H9 (cell line): ENCODE results near the gene VGLL2. TPM values are rescaled to one million over a fixed set of nuclear protein-coding genes. Genes with fewer than 3 reads are reported as not detected.

Source experiments
- DNase-seq: peaks from one replicate; pipeline ENCODE4 v3.0.0-alpha.2; 2017
- H2AFZ ChIP-seq: one replicate; pipeline ENCODE4 v1.6.1; 2013; ENCODE audit warnings: mild to moderate bottlenecking, low read length, control low read depth, moderate library complexity
- H2AK5ac ChIP-seq: 2 replicates; pipeline ENCODE4 v1.6.1; 2013; ENCODE audit warnings: low read length, control low read depth, mixed read lengths; ENCODE audit not compliant: insufficient read length
- H2BK120ac ChIP-seq: one replicate; pipeline ENCODE4 v1.6.1; 2013; ENCODE audit warnings: low read depth, mild to moderate bottlenecking, low read length, control low read depth, inconsistent platforms; ENCODE audit not compliant: poor library complexity, severe bottlenecking
- H2BK12ac ChIP-seq: 2 replicates; pipeline ENCODE4 v1.6.1; 2013; ENCODE audit warnings: low read length, control low read depth, mixed read lengths, low read depth; ENCODE audit not compliant: insufficient read length
- H2BK15ac ChIP-seq: 2 replicates; pipeline ENCODE4 v1.6.1; 2013; ENCODE audit warnings: low read depth, low read length, control low read depth
- H2BK20ac ChIP-seq: one replicate; pipeline ENCODE4 v1.6.1; 2013; ENCODE audit warnings: low read depth, mild to moderate bottlenecking, low read length, control low read depth, inconsistent platforms; ENCODE audit not compliant: poor library complexity, severe bottlenecking
- H2BK5ac ChIP-seq: 2 replicates; pipeline ENCODE4 v1.6.1; 2013; ENCODE audit warnings: low read length, control low read depth, mixed read lengths; ENCODE audit not compliant: insufficient read length
- H3K14ac ChIP-seq: 2 replicates; pipeline ENCODE4 v1.6.1; 2013; ENCODE audit warnings: low read length, control low read depth; ENCODE audit not compliant: insufficient read depth
- H3K18ac ChIP-seq: 2 replicates; pipeline ENCODE4 v1.6.1; 2013; ENCODE audit warnings: low read depth, mild to moderate bottlenecking, mixed read lengths, low read length, control low read depth; ENCODE audit not compliant: insufficient read length
- H3K23ac ChIP-seq: 2 replicates; pipeline ENCODE4 v1.6.1; 2013; ENCODE audit warnings: low read length, control low read depth, mixed read lengths, low read depth; ENCODE audit not compliant: insufficient read length
- H3K23me2 ChIP-seq: 2 replicates; pipeline ENCODE4 v1.6.1; 2013; ENCODE audit warnings: low read depth, mild to moderate bottlenecking, mixed read lengths, low read length, control low read depth; ENCODE audit not compliant: insufficient read length, poor library complexity, severe bottlenecking
- H3K27ac ChIP-seq: 2 replicates; pipeline ENCODE4 v1.5.1; 2013; ENCODE audit warnings: low read length, control low read depth, mixed read lengths, low read depth; ENCODE audit not compliant: insufficient read length
- H3K27me3 ChIP-seq: 2 replicates; pipeline ENCODE4 v1.6.1; 2013; ENCODE audit warnings: low read length, control low read depth, inconsistent platforms; ENCODE audit not compliant: insufficient read depth
- H3K4ac ChIP-seq: 2 replicates; pipeline ENCODE4 v1.6.1; 2013; ENCODE audit warnings: low read depth, mild to moderate bottlenecking, control low read depth, inconsistent platforms, low read length, moderate library complexity
- H3K4me1 ChIP-seq: 2 replicates; pipeline ENCODE4 v1.6.1; 2013; ENCODE audit warnings: low read length, control low read depth, inconsistent platforms; ENCODE audit not compliant: insufficient read depth
- H3K4me2 ChIP-seq: 2 replicates; pipeline ENCODE4 v1.6.1; 2013; ENCODE audit warnings: low read length, control low read depth, mixed read lengths; ENCODE audit not compliant: insufficient read length, insufficient read depth
- H3K56ac ChIP-seq: 2 replicates; pipeline ENCODE4 v1.6.1; 2013; ENCODE audit warnings: low read depth, mild to moderate bottlenecking, mixed read lengths, low read length, control low read depth; ENCODE audit not compliant: insufficient read length
- H3K79me1 ChIP-seq: 2 replicates; pipeline ENCODE4 v1.6.1; 2013; ENCODE audit warnings: low read depth, mild to moderate bottlenecking, moderate library complexity, low read length, control low read depth, inconsistent platforms; ENCODE audit not compliant: insufficient read depth, poor library complexity, severe bottlenecking
- H3K79me2 ChIP-seq: 2 replicates; pipeline ENCODE4 v1.6.1; 2013; ENCODE audit warnings: low read length, control low read depth, inconsistent platforms; ENCODE audit not compliant: insufficient read depth
- H3K9ac ChIP-seq: 2 replicates; pipeline ENCODE4 v1.6.1; 2013; ENCODE audit warnings: low read length, control low read depth, mixed read lengths; ENCODE audit not compliant: insufficient read length; ENCODE audit errors: extremely low read depth
- H3K9me3 ChIP-seq: one replicate; pipeline ENCODE4 v1.6.1; 2013; ENCODE audit warnings: low read depth, low read length, inconsistent platforms; ENCODE audit not compliant: control insufficient read depth
- H3T11ph ChIP-seq: one replicate; pipeline ENCODE4 v1.6.1; 2013; ENCODE audit warnings: mild to moderate bottlenecking, low read length, control low read depth, inconsistent platforms
- H4K20me1 ChIP-seq: one replicate; pipeline ENCODE4 v1.6.1; 2013; ENCODE audit not compliant: control insufficient read depth, insufficient read length, insufficient read depth
- H4K5ac ChIP-seq: 2 replicates; pipeline ENCODE4 v1.6.1; 2013; ENCODE audit warnings: low read depth, mild to moderate bottlenecking, mixed read lengths, low read length, control low read depth; ENCODE audit not compliant: insufficient read length
- H4K8ac ChIP-seq: replicated peaks from 2 replicates; pipeline ENCODE4 v1.6.1; 2013; ENCODE audit warnings: low read length, control low read depth, mixed read lengths, low read depth; ENCODE audit not compliant: insufficient read length
- H4K91ac ChIP-seq: 2 replicates; pipeline ENCODE4 v1.6.1; 2013; ENCODE audit warnings: low read depth, mild to moderate bottlenecking, moderate library complexity, mixed read lengths, low read length, control low read depth; ENCODE audit not compliant: insufficient read length
- H3K27ac Mint-ChIP-seq, 3 experiments: 2 replicates in 2 of 3; 3 replicates in 1 of 3; pipeline ENCODE4 v1.8.0; 2020 to 2021; ENCODE audit warnings: mixed read lengths in 3 of 3, mild to moderate bottlenecking in 1 of 3, moderate library complexity in 1 of 3
- H3K27me3 Mint-ChIP-seq: 2 replicates; pipeline ENCODE4 v1.8.0; 2021; ENCODE audit warnings: low read depth, mild to moderate bottlenecking, moderate library complexity, mixed read lengths
- H3K36me3 Mint-ChIP-seq, 3 experiments: 2 replicates in 2 of 3; 3 replicates in 1 of 3; pipeline ENCODE4 v1.8.0; 2020 to 2021; ENCODE audit warnings: low read depth in 3 of 3, mixed read lengths in 3 of 3; ENCODE audit not compliant: insufficient read depth in 1 of 3
- H3K4me1 Mint-ChIP-seq, 2 experiments: 2 replicates each; pipeline ENCODE4 v1.8.0; 2020; ENCODE audit warnings: mixed read lengths in 2 of 2
- H3K4me3 Mint-ChIP-seq, 2 experiments: 2 replicates in 1 of 2; 3 replicates in 1 of 2; pipeline ENCODE4 v1.8.0; 2020 to 2021; ENCODE audit warnings: mild to moderate bottlenecking in 2 of 2, mixed read lengths in 2 of 2, moderate library complexity in 1 of 2
- H3K9me3 Mint-ChIP-seq, 2 experiments: 2 replicates in 1 of 2; 3 replicates in 1 of 2; pipeline ENCODE4 v1.8.0; 2020; ENCODE audit warnings: mild to moderate bottlenecking in 2 of 2, mixed read lengths in 2 of 2, moderate library complexity in 1 of 2
- CTCF ChIP-seq: fragments of 200-600 bp; sonication (generic); conservative IDR thresholded peaks from 3 replicates; pipeline ENCODE4 v1.8.0; 2021; ENCODE audit warnings: antibody characterized with exemption, mild to moderate bottlenecking
- WGBS: extraction: QIAGEN DNeasy Blood & Tissue Kit; methylation state at CpG from one replicate; pipeline ENCODE4 v1.1.7; 2013; ENCODE audit warnings: missing lambda C conversion rate, low lambda C conversion rate, mixed read lengths; ENCODE audit not compliant: insufficient read length; ENCODE audit errors: extremely low coverage; 5-methylcytosine and 5-hydroxymethylcytosine counted together
- total RNA-seq: library from RNA; stranded (reverse); gene quantifications from 2 replicates; pipeline ENCODE4 v1.2.1, GENCODE V29; 2021

VGLL2 gene
- total RNA-seq, 1 experiment from 2014 or later = not detected

- Mint-ChIP-seq H3K27ac (no peak overlapping the region), H3K27me3 (peaks cover 4% of the 10 kb centered on the region), H3K4me3 (no peak overlapping the region), H3K4me1 (peaks cover 0 to 4% of the 10 kb centered on the region in 2 experiments; a peak in 2 of 4 replicates), H3K9me3 (no peaks in the 10 kb centered on the region), H3K36me3 (no peaks in the 10 kb centered on the region)
- Histone ChIP-seq H2AFZ (no peak overlapping the region), H4K20me1 (no peaks in the 10 kb centered on the region), H3K79me2 (no peaks in the 10 kb centered on the region), H4K5ac (no peak overlapping the region), H3K23me2 (no peaks in the 10 kb centered on the region), H3K4me2 (no peak overlapping the region), H3K4me1 (no peaks in the 10 kb centered on the region), H3K18ac (no peak overlapping the region), H3K79me1 (no peaks in the 10 kb centered on the region), H3K4ac (no peak overlapping the region), H4K8ac (no peak overlapping the region), H3K23ac (no peak overlapping the region), H3K9ac (no peak overlapping the region), H4K91ac (no peak overlapping the region), H3K27ac (no peak overlapping the region), H3K56ac (no peak overlapping the region), H3T11ph (no peak overlapping the region), H3K14ac (no peak overlapping the region), H2BK5ac (no peak overlapping the region), H2AK5ac (no peak overlapping the region), H2BK12ac (no peak overlapping the region), H2BK15ac (no peak overlapping the region), H3K27me3 (no peaks in the 10 kb centered on the region), H2BK120ac (no peak overlapping the region), H3K9me3 (no peaks in the 10 kb centered on the region), H2BK20ac (no peak overlapping the region)
- no peak for DNase-seq
- WGBS = no CpG with 5 or more reads among the region's 3 CpGs
- TF ChIP-seq CTCF = peak; percentile 62
Measured at GRCh38 chr6:117280922-117281321, 15.6 kb downstream of the VGLL2 start.
